ENCODE results near the gene PDS5A. TPM values are rescaled to one million over a fixed set of nuclear protein-coding genes. Genes with fewer than 3 reads are reported as not detected.

The PDS5A gene
- total RNA-seq, 1 donor from 2014 or later: 74.8 TPM

DNA sequence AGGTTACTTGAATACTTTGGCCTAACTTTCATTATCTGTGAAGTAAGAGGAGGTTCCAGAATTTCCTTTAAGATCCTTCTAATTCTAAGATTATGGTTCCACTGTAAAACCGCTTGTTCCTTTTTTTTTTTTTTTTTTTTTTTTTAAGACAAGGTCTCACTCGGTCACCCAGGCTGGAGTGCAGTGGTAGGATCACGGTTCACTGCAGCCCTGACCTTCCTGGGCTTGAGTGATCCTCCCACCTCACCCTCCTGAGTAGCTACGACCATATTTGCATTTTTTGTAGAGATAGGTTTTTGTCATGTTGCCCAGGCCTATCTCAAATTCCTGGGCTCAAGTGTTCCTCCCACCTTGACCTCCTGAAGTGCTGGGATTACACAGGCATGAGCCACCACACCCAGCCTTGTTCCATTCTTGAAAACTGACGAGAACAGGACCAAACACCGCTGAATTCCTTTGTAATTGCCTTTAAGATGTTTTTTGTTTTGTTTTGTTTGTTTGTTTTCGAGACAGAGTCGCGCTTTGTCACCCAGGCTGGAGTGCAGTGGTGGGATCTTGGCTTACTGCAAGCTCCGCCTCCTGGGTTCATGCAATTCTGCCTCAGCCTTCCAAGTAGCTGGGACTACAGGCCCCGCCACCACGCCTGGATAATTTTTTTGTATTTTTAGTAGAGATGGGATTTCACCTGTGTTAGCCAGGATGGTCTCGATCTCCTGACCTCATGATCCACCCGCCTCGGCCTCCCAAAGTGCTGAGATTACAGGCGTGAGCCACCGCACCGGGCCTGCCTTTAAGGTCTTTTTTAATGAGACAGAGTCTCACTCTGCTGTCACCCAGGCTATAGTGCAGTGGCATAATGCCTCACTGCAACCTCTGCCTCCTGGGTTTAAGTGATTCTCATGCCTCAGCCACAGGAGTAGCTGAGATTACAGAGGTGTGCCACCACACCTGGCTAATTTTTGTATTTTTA lies 6.8 kb downstream of the PDS5A start:
- H3K27me3 ChIP-seq (ENCODE audit: low read depth): no peaks in the 10 kb centered on the region
- TF ChIP-seq CTCF (IDR thresholded peaks at IDR 0.05): no peak
- peak overlapping the region; percentile 79 for H3K27ac ChIP-seq
- DNase-seq: peak; percentile 54
- peaks cover 41% of the 10 kb centered on the region for H3K36me3 ChIP-seq
- intact Hi-C loops (cut with DNase I): loop anchor here (10.0 kb wide), 2 partner anchors 276 to 506 kb away; partner anchors contain the start of gene UBE2K
- peak; percentile 95 to 96 for ATAC-seq
- H3K9me3 ChIP-seq: no peaks in the 10 kb centered on the region
- H3K4me1 ChIP-seq: peaks cover 52% of the 10 kb centered on the region
- no peak overlapping the region for H3K4me3 ChIP-seq

GRCh38 chr4:39963656-39964055 lies 14.1 kb downstream of the PDS5A start:
- Histone ChIP-seq H3K4me1 (peaks cover 27% of the 10 kb centered on the region), H3K9me3 (no peaks in the 10 kb centered on the region), H3K27me3 (ENCODE audit: low read depth) (no peaks in the 10 kb centered on the region), H3K4me3 (no peak overlapping the region), H3K27ac (no peak overlapping the region), H3K36me3 (peaks cover 9% of the 10 kb centered on the region)
- intact Hi-C loops (cut with DNase I): no loop called here
- ATAC-seq (no peak), DNase-seq (no peak)
- TF ChIP-seq CTCF (IDR thresholded peaks at IDR 0.05): no peak

DNA sequence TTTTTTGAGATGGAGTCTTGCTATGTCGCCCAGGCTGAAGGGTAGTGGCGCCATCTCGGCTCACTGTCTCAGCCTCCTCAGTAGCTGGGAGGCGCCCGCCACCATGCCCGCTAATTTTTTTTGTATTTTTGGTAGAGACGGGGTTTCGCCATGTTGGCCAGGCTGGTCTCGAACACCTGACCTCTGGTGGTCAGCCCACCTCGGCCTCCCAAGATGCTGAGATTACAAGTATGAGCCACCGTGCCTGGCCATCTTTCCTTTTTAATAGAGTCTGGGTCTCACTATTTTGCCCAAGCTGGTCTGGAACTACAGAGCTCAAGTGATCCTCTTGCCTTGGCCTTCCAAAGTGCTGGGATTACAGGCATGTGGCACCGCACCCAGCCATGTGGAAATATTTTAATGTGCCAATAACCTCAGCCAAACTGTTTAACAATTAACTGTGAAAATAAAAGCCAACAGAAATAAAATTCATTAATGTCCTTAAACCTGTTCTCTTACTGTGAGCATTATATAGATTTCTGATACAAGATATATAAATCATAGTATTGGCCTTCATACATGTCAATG lies 16.3 kb downstream of the PDS5A start:
- Histone ChIP-seq H3K27ac (no peak overlapping the region), H3K36me3 (no peaks in the 10 kb centered on the region), H3K4me1 (peaks cover 23% of the 10 kb centered on the region), H3K9me3 (no peaks in the 10 kb centered on the region), H3K27me3 (ENCODE audit: low read depth) (no peaks in the 10 kb centered on the region), H3K4me3 (no peak overlapping the region)
- intact Hi-C loops (cut with DNase I): no loop called here
- TF ChIP-seq CTCF (IDR thresholded peaks at IDR 0.05): no peak
- DNase-seq: no peak
- no peak for ATAC-seq

GRCh38 chr4:39950861-39951481 lies 26.7 kb downstream of the PDS5A start:
- no peak overlapping the region for H3K4me3 ChIP-seq
- ATAC-seq: no peak
- H3K36me3 ChIP-seq: no peaks in the 10 kb centered on the region
- H3K9me3 ChIP-seq: no peaks in the 10 kb centered on the region
- no peak overlapping the region for H3K27ac ChIP-seq
- intact Hi-C loops (cut with DNase I): no loop called here
- TF ChIP-seq CTCF (IDR thresholded peaks at IDR 0.05): no peak
- H3K4me1 ChIP-seq: peaks cover 18% of the 10 kb centered on the region
- no peaks in the 10 kb centered on the region for H3K27me3 ChIP-seq (ENCODE audit: low read depth)
- DNase-seq: no peak

DNA sequence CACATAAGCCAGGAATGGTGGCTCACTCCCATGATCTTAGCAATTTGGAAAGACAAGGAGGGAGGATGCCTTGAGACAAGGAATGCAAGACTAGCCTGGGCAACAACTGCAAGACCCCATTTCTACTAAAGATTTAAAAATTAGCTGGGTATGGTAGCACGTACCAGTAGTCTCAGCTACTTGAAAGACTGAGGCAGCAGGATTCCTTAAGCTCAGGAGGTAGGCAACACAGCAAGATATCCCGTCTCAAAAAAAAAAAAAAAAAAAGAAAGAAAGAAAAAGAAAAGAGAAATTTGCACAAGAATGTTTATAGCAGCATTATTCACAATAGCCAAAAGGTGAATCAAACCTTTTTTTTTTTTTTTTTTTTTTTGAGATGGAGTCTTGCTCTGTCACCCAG lies 29.7 kb downstream of the PDS5A start:
- Histone ChIP-seq H3K4me1 (peaks cover 18% of the 10 kb centered on the region), H3K9me3 (no peaks in the 10 kb centered on the region), H3K4me3 (no peak overlapping the region), H3K27me3 (ENCODE audit: low read depth) (no peaks in the 10 kb centered on the region), H3K36me3 (no peaks in the 10 kb centered on the region), H3K27ac (no peak overlapping the region)
- DNase-seq: no peak
- TF ChIP-seq CTCF (IDR thresholded peaks at IDR 0.05): no peak
- no peak for ATAC-seq
- intact Hi-C loops (cut with DNase I): no loop called here
